NT2/D1 (cell line): ENCODE results near the gene ZNF18.
"Not testable (repeated sequence)": the region's sequence is repeated elsewhere in the genome, so short reads cannot be mapped to it uniquely, and the experiment has no call there.

ENCODE experiments used
- DNase-seq: peaks from one replicate; pipeline ENCODE4 v3.0.0-alpha.2; 2011; ENCODE audit warnings: low read depth, low spot score
- H3K27me3 ChIP-seq: 2 replicates; pipeline ENCODE4 v1.6.0; 2011; ENCODE audit warnings: mild to moderate bottlenecking; ENCODE audit not compliant: insufficient read length, insufficient read depth
- H3K36me3 ChIP-seq: 2 replicates; pipeline ENCODE4 v1.6.1; 2011; ENCODE audit warnings: mild to moderate bottlenecking, low read length, mixed read lengths; ENCODE audit not compliant: insufficient read depth, insufficient read length
- H3K4me1 ChIP-seq: 2 replicates; pipeline ENCODE4 v1.5.1; 2011; ENCODE audit not compliant: insufficient read depth, insufficient read length
- H3K4me3 ChIP-seq: 2 replicates; pipeline ENCODE4 v1.5.1; 2011; ENCODE audit warnings: low read depth; ENCODE audit not compliant: insufficient read length
- H3K9ac ChIP-seq: 2 replicates; pipeline ENCODE4 v1.6.0; 2011; ENCODE audit warnings: low read depth; ENCODE audit not compliant: insufficient read length
- H3K9me3 ChIP-seq: 2 replicates; pipeline ENCODE4 v1.5.1; 2011; ENCODE audit warnings: mild to moderate bottlenecking, low read length; ENCODE audit not compliant: insufficient read depth
- SUZ12 ChIP-seq: IDR thresholded peaks from 2 replicates; pipeline ENCODE4 v1.6.1; 2011; ENCODE audit not compliant: insufficient read length, insufficient read depth; ENCODE audit errors: extremely low read depth
- YY1 ChIP-seq: IDR thresholded peaks from 2 replicates; pipeline ENCODE4 v1.6.1; 2011; ENCODE audit not compliant: insufficient read length, insufficient read depth
- ZNF274 ChIP-seq: IDR thresholded peaks from 2 replicates; pipeline ENCODE4 v1.6.1; 2011; ENCODE audit warnings: mild to moderate bottlenecking, low read depth, low read length

The ZNF18 gene

GRCh38 chr17:11953924-11954323, 43.4 kb downstream of the ZNF18 start:
- Histone ChIP-seq H3K9me3 (peaks cover 9% of the 10 kb centered on the region; the same call in 1 of the 2 replicates), H3K27me3 (no peaks in the 10 kb centered on the region), H3K36me3 (no peaks in the 10 kb centered on the region), H3K4me1 (no peaks in the 10 kb centered on the region), H3K9ac (no peak overlapping the region), H3K4me3 (no peak overlapping the region)
- TF ChIP-seq ZNF274 (no peak), SUZ12 (no peak), YY1 (no peak)
- DNase-seq: no peak

GRCh38 chr17:11952610-11953009, 44.7 kb downstream of the ZNF18 start:
- H3K9ac ChIP-seq: no peak overlapping the region
- no peak for TF ChIP-seq SUZ12
- no peak for TF ChIP-seq ZNF274
- no peak for TF ChIP-seq YY1
- H3K36me3 ChIP-seq: no peaks in the 10 kb centered on the region
- no peaks in the 10 kb centered on the region for H3K27me3 ChIP-seq
- no peak overlapping the region for H3K4me3 ChIP-seq
- peaks cover 9% of the 10 kb centered on the region; the same call in 1 of the 2 replicates for H3K9me3 ChIP-seq
- no peaks in the 10 kb centered on the region for H3K4me1 ChIP-seq
- DNase-seq: no peak

GRCh38 chr17:11950771-11951519, 46.3 kb downstream of the ZNF18 start:
- H3K9ac ChIP-seq: no peak overlapping the region
- no peaks in the 10 kb centered on the region for H3K27me3 ChIP-seq
- DNase-seq: no peak
- no peak overlapping the region for H3K4me3 ChIP-seq
- H3K4me1 ChIP-seq: no peaks in the 10 kb centered on the region
- TF ChIP-seq ZNF274: no peak
- no peak for TF ChIP-seq YY1
- no peak for TF ChIP-seq SUZ12
- H3K9me3 ChIP-seq: peaks cover 9% of the 10 kb centered on the region; the same call in 1 of the 2 replicates
- no peaks in the 10 kb centered on the region for H3K36me3 ChIP-seq

- DNase-seq, H3K4me3 ChIP-seq, H3K27me3 ChIP-seq, H3K4me1 ChIP-seq, H3K9me3 ChIP-seq, H3K9ac ChIP-seq, H3K36me3 ChIP-seq: not testable (repeated sequence)
Measured at GRCh38 chr17:11949571-11949970, 47.7 kb downstream of the ZNF18 start.

GRCh38 chr17:11948789-11949188, 48.5 kb downstream of the ZNF18 start:
- DNase-seq: no peak
- no peaks in the 10 kb centered on the region for H3K27me3 ChIP-seq
- no peaks in the 10 kb centered on the region for H3K4me1 ChIP-seq
- peaks cover 9% of the 10 kb centered on the region; the same call in 1 of the 2 replicates for H3K9me3 ChIP-seq
- no peak overlapping the region for H3K9ac ChIP-seq
- H3K4me3 ChIP-seq: no peak overlapping the region
- no peaks in the 10 kb centered on the region for H3K36me3 ChIP-seq
- TF ChIP-seq YY1: no peak
- no peak for TF ChIP-seq ZNF274

GRCh38 chr17:11944587-11944986, 52.7 kb downstream of the ZNF18 start:
- no peak for DNase-seq
- Histone ChIP-seq H3K4me3 (no peak overlapping the region), H3K9me3 (no peaks in the 10 kb centered on the region), H3K9ac (no peak overlapping the region), H3K27me3 (no peaks in the 10 kb centered on the region), H3K36me3 (no peaks in the 10 kb centered on the region), H3K4me1 (no peaks in the 10 kb centered on the region)
- TF ChIP-seq ZNF274: no peak
- no peak for TF ChIP-seq SUZ12
- TF ChIP-seq YY1: no peak

- H3K36me3 ChIP-seq: no peaks in the 10 kb centered on the region
- no peaks in the 10 kb centered on the region for H3K27me3 ChIP-seq
- no peaks in the 10 kb centered on the region for H3K4me1 ChIP-seq
- no peak for DNase-seq
- TF ChIP-seq YY1: no peak
- TF ChIP-seq ZNF274: no peak
- TF ChIP-seq SUZ12: no peak
- H3K4me3 ChIP-seq: no peak overlapping the region
- no peak overlapping the region for H3K9ac ChIP-seq
- H3K9me3 ChIP-seq: no peaks in the 10 kb centered on the region
Measured at GRCh38 chr17:11943759-11944347, 53.4 kb downstream of the ZNF18 start.

GRCh38 chr17:11943086-11943485, 54.2 kb downstream of the ZNF18 start:
- not testable (repeated sequence) for H3K4me3 ChIP-seq, H3K9ac ChIP-seq, H3K27me3 ChIP-seq, DNase-seq, H3K9me3 ChIP-seq, H3K36me3 ChIP-seq, H3K4me1 ChIP-seq
